ACC112 (cell line): ENCODE data around the gene PRPS1.
A peak's percentile ranks its signal among the peaks of the same experiment; 100 is the strongest.
"Not testable (repeated sequence)": the region's sequence is repeated elsewhere in the genome, so short reads cannot be mapped to it uniquely, and the experiment has no call there.

ENCODE experiments used
- H2AFZ ChIP-seq: fragments of 200-600 bp; sonication (generic); one replicate; pipeline ENCODE4 v1.6.0; 2017; ENCODE audit warnings: antibody characterized with exemption, low read length; ENCODE audit not compliant: unreplicated experiment
- H3K27ac ChIP-seq: fragments of 200-600 bp; sonication (generic); 2 replicates; pipeline ENCODE4 v1.5.1; 2014; ENCODE audit warnings: low read depth, mild to moderate bottlenecking, antibody characterized with exemption, low read length, moderate library complexity
- H3K27me3 ChIP-seq: fragments of 200-600 bp; sonication (generic); 2 replicates; pipeline ENCODE4 v1.6.1; 2014; ENCODE audit warnings: mild to moderate bottlenecking, antibody characterized with exemption, low read length, moderate library complexity, mixed read lengths; ENCODE audit not compliant: insufficient read depth
- H3K36me3 ChIP-seq: fragments of 200-600 bp; sonication (generic); 2 replicates; pipeline ENCODE4 v1.6.1; 2016; ENCODE audit warnings: mild to moderate bottlenecking, antibody characterized with exemption, low read length, moderate library complexity, mixed read lengths; ENCODE audit not compliant: insufficient read depth
- H3K4me1 ChIP-seq: fragments of 200-600 bp; sonication (generic); one replicate; pipeline ENCODE4 v1.6.1; 2016; ENCODE audit warnings: low read length, mixed read lengths; ENCODE audit not compliant: insufficient read depth, unreplicated experiment, control insufficient read depth
- H3K4me3 ChIP-seq: fragments of 200-600 bp; sonication (generic); 2 replicates; pipeline ENCODE4 v1.5.1; 2014; ENCODE audit warnings: mild to moderate bottlenecking, low read depth, low read length
- H3K79me2 ChIP-seq: fragments of 200-600 bp; sonication (generic); one replicate; pipeline ENCODE4 v1.6.0; 2016; ENCODE audit warnings: low read length; ENCODE audit not compliant: control insufficient read depth, unreplicated experiment, insufficient read depth

The PRPS1 gene

GRCh38 chrX:107602694-107603239 is 25.5 kb upstream of the PRPS1 start:
- no peak overlapping the region for H2AFZ ChIP-seq
- H3K4me1 ChIP-seq, result no peaks in the 10 kb centered on the region
- H3K79me2 ChIP-seq, result no peaks in the 10 kb centered on the region
- H3K4me3 ChIP-seq, result no peak overlapping the region
- H3K27me3 ChIP-seq, result no peaks in the 10 kb centered on the region
- H3K27ac ChIP-seq, result no peak overlapping the region
- no peaks in the 10 kb centered on the region for H3K36me3 ChIP-seq

GRCh38 chrX:107603429-107604159 is 24.7 kb upstream of the PRPS1 start:
- Histone ChIP-seq H3K36me3 (no peaks in the 10 kb centered on the region), H2AFZ (no peak overlapping the region), H3K27ac (no peak overlapping the region), H3K4me1 (no peaks in the 10 kb centered on the region), H3K79me2 (no peaks in the 10 kb centered on the region), H3K27me3 (no peaks in the 10 kb centered on the region), H3K4me3 (no peak overlapping the region)

DNA sequence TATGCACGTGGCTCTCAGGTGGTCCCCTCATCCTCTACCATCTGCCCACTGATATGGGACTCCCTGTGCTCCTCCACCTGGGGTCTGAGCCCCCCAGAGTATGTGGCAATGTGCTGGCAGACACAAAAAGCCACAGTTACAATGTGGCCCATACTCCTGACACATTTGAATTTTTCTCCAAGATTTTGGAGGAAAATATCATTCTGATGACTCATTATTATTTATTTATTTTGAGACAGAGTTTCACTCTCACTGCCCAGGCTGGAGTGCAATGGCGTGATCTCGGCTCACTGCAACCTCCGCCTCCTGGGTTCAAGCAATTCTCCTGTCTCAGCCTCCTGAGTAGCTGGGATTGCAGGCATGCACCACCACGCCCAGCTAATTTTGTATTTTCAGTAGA is 19.2 kb upstream of the PRPS1 start:
- not testable (repeated sequence) for H2AFZ ChIP-seq, H3K4me3 ChIP-seq, H3K27ac ChIP-seq, H3K27me3 ChIP-seq, H3K4me1 ChIP-seq, H3K36me3 ChIP-seq, H3K79me2 ChIP-seq

DNA sequence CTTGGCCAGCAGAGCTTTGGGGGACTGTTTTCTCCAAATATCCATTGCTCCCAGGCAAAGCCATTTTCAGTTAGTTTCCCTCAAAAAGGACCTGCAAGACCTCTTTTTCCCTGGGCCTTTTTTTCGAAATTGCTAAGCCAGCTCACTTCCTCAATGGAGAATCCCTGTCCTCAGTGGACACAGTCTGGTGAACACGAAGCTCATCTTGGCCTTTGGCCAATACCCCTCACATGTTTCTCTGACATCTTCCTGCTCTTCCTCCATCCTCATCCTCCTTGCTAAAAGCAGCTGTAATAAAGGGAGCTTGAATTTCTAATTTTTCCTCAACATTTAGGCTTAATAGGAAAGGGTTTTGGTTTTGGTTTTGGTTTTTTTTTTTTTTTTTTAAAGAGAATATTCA is 17.6 kb upstream of the PRPS1 start:
- Histone ChIP-seq H3K79me2 (no peaks in the 10 kb centered on the region), H2AFZ (peak overlapping the region; percentile 68), H3K4me3 (no peak overlapping the region), H3K36me3 (no peaks in the 10 kb centered on the region), H3K4me1 (no peaks in the 10 kb centered on the region), H3K27ac (no peak overlapping the region), H3K27me3 (no peaks in the 10 kb centered on the region)

- H3K4me1 ChIP-seq, result no peaks in the 10 kb centered on the region
- no peak overlapping the region for H3K27ac ChIP-seq
- H2AFZ ChIP-seq, result no peak overlapping the region
- H3K36me3 ChIP-seq, result no peaks in the 10 kb centered on the region
- H3K79me2 ChIP-seq, result no peaks in the 10 kb centered on the region
- H3K27me3 ChIP-seq, result no peaks in the 10 kb centered on the region
- no peak overlapping the region for H3K4me3 ChIP-seq
Observed at GRCh38 chrX:107619885-107620322, 8.4 kb upstream of the PRPS1 start.

- Histone ChIP-seq H3K36me3 (no peaks in the 10 kb centered on the region), H3K4me1 (peaks cover 9% of the 10 kb centered on the region), H2AFZ (no peak overlapping the region), H3K27ac (no peak overlapping the region), H3K4me3 (no peak overlapping the region), H3K79me2 (peaks cover 12% of the 10 kb centered on the region), H3K27me3 (no peaks in the 10 kb centered on the region)
Observed at GRCh38 chrX:107624893-107625292, 3.4 kb upstream of the PRPS1 start.

DNA sequence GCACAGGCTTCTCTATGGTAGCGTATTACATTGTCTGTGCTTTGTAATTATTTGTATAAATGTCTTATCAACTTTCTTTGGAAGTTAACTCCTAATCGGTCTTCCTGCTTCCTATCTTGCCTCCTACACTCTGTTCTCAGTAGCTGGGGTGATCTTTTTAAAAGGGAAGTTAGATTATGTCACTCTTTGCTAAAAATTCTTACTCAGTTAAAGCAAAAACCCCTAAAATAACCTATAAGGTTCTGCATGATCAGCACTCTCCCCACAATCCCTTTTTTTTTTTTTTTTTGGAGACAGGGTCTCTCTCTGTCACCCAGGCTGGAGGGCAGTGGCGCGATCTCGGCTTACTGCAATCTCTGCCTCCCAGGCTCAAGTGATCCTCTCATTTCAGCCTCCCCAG is 2.6 kb upstream of the PRPS1 start:
- H2AFZ ChIP-seq, result no peak overlapping the region
- H3K79me2 ChIP-seq, result peaks cover 21% of the 10 kb centered on the region
- no peaks in the 10 kb centered on the region for H3K36me3 ChIP-seq
- no peaks in the 10 kb centered on the region for H3K27me3 ChIP-seq
- peaks cover 16% of the 10 kb centered on the region for H3K4me1 ChIP-seq
- H3K4me3 ChIP-seq, result no peak overlapping the region
- no peak overlapping the region for H3K27ac ChIP-seq

- Histone ChIP-seq H3K27me3 (no peaks in the 10 kb centered on the region), H2AFZ (no peak overlapping the region), H3K27ac (no peak overlapping the region), H3K79me2 (peaks cover 28% of the 10 kb centered on the region), H3K4me1 (peaks cover 16% of the 10 kb centered on the region), H3K36me3 (no peaks in the 10 kb centered on the region), H3K4me3 (no peak overlapping the region)
Observed at GRCh38 chrX:107626481-107626880, 1.8 kb upstream of the PRPS1 start.

DNA sequence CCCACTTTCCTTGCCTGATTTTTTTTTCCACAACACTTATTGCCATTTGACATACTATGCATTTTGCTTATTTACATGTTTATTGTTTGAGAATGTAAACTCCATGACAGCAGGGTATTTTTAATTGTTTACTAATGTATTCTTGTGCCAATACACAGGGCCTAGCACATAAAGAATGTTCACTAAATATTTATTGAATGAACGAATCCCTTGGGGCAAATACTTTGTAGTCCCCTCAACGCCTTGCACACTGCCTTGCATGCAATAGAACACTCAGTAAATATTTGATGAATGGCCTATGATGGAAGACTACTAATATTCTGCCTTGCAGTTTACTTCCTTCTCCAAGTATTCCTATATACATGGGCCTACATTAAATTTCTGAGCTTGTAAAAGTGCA is 1.4 kb upstream of the PRPS1 start:
- Histone ChIP-seq H3K4me3 (no peak overlapping the region), H3K36me3 (no peaks in the 10 kb centered on the region), H3K27ac (no peak overlapping the region), H3K27me3 (no peaks in the 10 kb centered on the region), H3K4me1 (peaks cover 16% of the 10 kb centered on the region), H3K79me2 (peaks cover 30% of the 10 kb centered on the region), H2AFZ (no peak overlapping the region)

GRCh38 chrX:107628662-107629539 is 591 bp downstream of the PRPS1 start:
- H3K27ac ChIP-seq, result peak overlapping the region; percentile 70; the same call in 1 of the 2 replicates
- H2AFZ ChIP-seq, result peak overlapping the region; percentile 87
- peaks cover 41% of the 10 kb centered on the region for H3K79me2 ChIP-seq
- H3K27me3 ChIP-seq, result no peaks in the 10 kb centered on the region
- peak overlapping the region; percentile 94 for H3K4me3 ChIP-seq
- H3K4me1 ChIP-seq, result peaks cover 22% of the 10 kb centered on the region
- no peaks in the 10 kb centered on the region for H3K36me3 ChIP-seq
